Stimulated activated naive CD8-positive, alpha-beta T cell treated with anti-CD3 and anti-CD28 coated beads, Interleukin-15, amount 100 ng/mL, for 72 hours (primary cell): Measurements from ENCODE around the gene CERS2.
A peak's percentile ranks its signal among the peaks of the same experiment; 100 is the strongest.
"Not testable (repeated sequence)": the region's sequence is repeated elsewhere in the genome, so short reads cannot be mapped to it uniquely, and the experiment has no call there.

Experiments used
- ATAC-seq: fragments of 150-1000 bp; cut with Tn5 transposase; 2 replicates; pipeline ENCODE4 v1.10.0; 2021; ENCODE audit warnings: mild to moderate bottlenecking, moderate library complexity
- DNase-seq, 2 donors: peaks; one replicate each; pipeline ENCODE4 v3.0.0; 2021 to 2022
- H3K27ac Mint-ChIP-seq, 2 donors: one replicate each; pipeline ENCODE4 v1.8.0; 2022; ENCODE audit warnings: mild to moderate bottlenecking in 2 of 2, mixed read lengths in 2 of 2, moderate library complexity in 2 of 2
- H3K27me3 Mint-ChIP-seq: one replicate; pipeline ENCODE4 v1.8.0; 2022; ENCODE audit warnings: mixed read lengths
- H3K4me1 Mint-ChIP-seq: one replicate; pipeline ENCODE4 v1.8.0; 2022; ENCODE audit warnings: mild to moderate bottlenecking, mixed read lengths
- H3K4me3 Mint-ChIP-seq, 2 donors: one replicate each; pipeline ENCODE4 v1.8.0; 2022; ENCODE audit warnings: mild to moderate bottlenecking in 2 of 2, mixed read lengths in 2 of 2, moderate library complexity in 1 of 2
- H3K9me3 Mint-ChIP-seq, 2 donors: one replicate each; pipeline ENCODE4 v1.8.0; 2022; ENCODE audit warnings: mixed read lengths in 2 of 2

Gene CERS2

DNA sequence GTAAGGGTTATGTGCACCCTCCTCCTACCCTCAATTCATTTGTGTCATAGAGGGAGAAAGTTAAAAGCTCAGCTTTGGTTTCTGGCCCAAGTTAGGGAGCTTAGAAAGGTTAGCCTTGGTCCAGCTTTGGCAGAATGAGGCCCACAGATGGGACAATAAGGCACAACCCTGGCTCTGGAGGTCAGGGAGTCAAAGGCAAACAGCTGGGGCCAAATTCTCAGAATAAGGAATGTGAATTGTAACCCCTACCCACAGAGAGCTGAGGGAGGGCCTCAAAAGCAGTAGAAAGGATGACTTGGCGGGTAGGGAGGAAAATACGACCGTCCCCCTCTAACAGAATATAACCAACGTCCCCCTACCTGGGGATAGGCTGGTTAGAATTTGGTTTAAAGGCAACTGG, 9.0 kb downstream of the CERS2 start:
- H3K4me3 Mint-ChIP-seq = no peak overlapping the region
- H3K9me3 Mint-ChIP-seq = no peaks in the 10 kb centered on the region
- H3K27ac Mint-ChIP-seq = peak overlapping the region in 1 of 2 donors; percentile 49
- ATAC-seq = no peak
- no peaks in the 10 kb centered on the region for H3K27me3 Mint-ChIP-seq
- H3K4me1 Mint-ChIP-seq = peaks cover 31% of the 10 kb centered on the region
- DNase-seq = no peak

DNA sequence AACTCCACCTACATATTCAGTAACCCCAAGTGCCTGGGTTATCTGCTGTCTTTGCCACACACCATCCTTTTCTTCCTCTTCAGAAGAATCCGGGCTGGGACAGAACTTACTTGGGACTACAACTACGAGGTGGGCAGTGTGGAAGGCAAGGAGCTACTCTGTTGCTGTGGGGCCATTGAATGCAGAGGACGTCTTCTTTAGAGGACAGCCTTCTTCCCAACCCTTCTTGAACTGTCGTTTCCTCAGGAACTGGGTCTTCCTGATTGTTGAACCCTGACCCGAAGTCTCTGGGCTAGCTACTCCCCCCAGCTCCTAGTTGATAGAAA, 10.5 kb downstream of the CERS2 start:
- H3K9me3 Mint-ChIP-seq = no peaks in the 10 kb centered on the region
- peaks cover 24% of the 10 kb centered on the region for H3K4me1 Mint-ChIP-seq
- H3K27me3 Mint-ChIP-seq = no peaks in the 10 kb centered on the region
- ATAC-seq = no peak
- H3K27ac Mint-ChIP-seq = peak overlapping the region in 1 of 2 donors; percentile 77
- no peak for DNase-seq
- no peak overlapping the region for H3K4me3 Mint-ChIP-seq

DNA sequence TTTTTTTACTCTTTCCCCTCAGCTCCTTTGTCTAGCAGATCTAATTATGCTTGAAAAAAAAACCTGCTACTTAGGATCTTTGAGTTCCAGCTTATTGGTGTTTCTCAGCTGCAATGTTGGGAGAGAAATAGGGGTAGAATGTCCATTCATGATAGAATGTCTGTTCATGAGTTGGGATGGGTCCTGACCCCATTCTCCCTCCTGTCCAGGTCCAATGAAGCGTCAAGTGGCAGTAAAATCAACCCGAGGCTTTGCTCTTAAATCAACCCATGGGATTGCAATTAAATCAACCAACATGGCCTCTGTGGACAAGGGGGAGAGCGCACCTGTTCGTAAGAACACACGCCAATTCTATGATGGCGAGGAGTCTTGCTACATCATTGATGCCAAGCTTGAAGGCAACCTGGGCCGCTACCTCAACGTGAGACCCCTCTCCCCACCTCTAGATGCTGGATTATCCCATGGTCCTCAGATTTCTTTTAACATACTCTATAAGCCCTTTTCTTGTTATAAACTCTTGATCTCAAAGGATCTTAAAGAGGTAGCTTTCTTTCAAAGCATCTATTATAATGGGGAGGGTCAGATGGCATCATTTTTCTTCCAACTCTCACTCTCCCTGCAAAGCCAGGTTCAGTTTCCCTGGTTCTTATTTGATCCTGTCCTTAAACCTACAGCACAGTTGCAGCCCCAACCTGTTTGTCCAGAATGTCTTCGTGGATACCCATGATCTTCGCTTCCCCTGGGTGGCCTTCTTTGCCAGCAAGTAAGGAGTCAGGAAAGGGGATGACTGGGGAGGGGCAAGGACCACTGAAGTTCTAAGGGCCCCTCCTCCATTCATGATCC, 11.1 kb downstream of the CERS2 start:
- peak overlapping the region in 1 of 2 donors; percentile 77 for H3K27ac Mint-ChIP-seq
- no peak for DNase-seq
- no peak overlapping the region for H3K4me3 Mint-ChIP-seq
- H3K27me3 Mint-ChIP-seq = no peaks in the 10 kb centered on the region
- H3K4me1 Mint-ChIP-seq = peaks cover 18% of the 10 kb centered on the region
- ATAC-seq = no peak
- no peaks in the 10 kb centered on the region for H3K9me3 Mint-ChIP-seq

DNA sequence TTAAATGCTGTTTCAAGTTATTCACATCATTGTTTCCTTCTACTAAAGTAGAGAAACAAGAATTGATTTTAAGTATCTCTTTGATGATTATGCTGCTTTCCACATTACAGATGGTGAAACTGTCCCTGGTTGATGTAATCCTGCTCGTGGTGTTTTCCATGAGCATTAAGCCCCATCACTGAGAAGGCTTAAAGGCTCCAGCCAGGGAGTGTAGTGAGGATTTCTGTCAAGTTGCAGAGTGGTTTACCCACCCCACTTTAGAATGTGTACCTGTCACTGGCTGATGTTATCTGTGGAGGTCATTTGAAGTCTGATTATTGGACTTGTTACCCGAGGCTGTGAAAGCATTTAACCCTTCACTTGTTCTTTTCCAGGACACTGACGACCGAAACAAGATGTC, 12.9 kb downstream of the CERS2 start:
- peaks cover 7% of the 10 kb centered on the region for H3K4me1 Mint-ChIP-seq

DNA sequence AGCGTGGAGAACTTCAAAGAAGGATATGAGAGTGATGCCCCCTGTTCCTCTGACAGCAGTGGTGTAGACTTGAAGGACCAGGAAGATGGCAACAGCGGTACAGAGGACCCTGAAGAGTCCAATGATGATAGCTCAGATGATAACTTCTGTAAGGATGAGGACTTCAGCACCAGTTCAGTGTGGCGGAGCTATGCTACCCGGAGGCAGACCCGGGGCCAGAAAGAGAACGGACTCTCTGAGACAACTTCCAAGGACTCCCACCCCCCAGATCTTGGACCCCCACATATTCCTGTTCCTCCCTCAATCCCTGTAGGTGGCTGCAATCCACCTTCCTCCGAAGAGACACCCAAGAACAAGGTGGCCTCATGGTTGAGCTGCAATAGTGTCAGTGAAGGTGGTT, 14.0 kb downstream of the CERS2 start:
- H3K27me3 Mint-ChIP-seq = no peaks in the 10 kb centered on the region
- H3K4me3 Mint-ChIP-seq = no peak overlapping the region
- DNase-seq (no peak), ATAC-seq (no peak)
- H3K27ac Mint-ChIP-seq = peak overlapping the region in 1 of 2 donors; percentile 74
- peaks cover 7% of the 10 kb centered on the region for H3K4me1 Mint-ChIP-seq
- H3K9me3 Mint-ChIP-seq = no peaks in the 10 kb centered on the region

More for the DNA sequence above, 12.9 kb downstream of the CERS2 start:
- no peaks in the 10 kb centered on the region for H3K27me3 Mint-ChIP-seq
- no peak overlapping the region for H3K4me3 Mint-ChIP-seq
- peak overlapping the region in 1 of 2 donors; percentile 33 for H3K27ac Mint-ChIP-seq
- H3K9me3 Mint-ChIP-seq = no peaks in the 10 kb centered on the region
- no peak for DNase-seq
- ATAC-seq = no peak

DNA sequence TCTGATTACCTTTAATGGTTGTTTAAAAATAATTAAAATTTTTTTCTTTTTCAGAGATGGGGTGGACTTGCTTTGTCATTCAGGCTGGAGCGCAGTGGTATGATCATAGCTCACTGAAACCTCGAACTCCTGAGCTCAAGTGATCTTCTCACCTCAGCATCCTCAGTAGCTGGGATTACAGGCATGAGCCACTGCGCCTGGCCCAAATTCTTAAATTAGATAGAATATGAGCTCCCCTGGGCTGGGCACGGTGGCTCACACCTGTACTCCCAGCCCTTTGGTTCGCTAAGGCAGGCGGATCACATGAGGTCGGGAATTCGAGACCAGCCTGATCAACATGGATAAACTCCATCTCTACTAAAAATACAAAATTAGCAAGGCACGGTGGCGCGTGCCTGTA, 17.0 kb downstream of the CERS2 start:
- Mint-ChIP-seq H3K4me3 (no peak overlapping the region), H3K27ac (no peak overlapping the region), H3K4me1 (peaks cover 7% of the 10 kb centered on the region), H3K9me3 (no peaks in the 10 kb centered on the region), H3K27me3 (no peaks in the 10 kb centered on the region)
- DNase-seq (no peak), ATAC-seq (no peak)

DNA sequence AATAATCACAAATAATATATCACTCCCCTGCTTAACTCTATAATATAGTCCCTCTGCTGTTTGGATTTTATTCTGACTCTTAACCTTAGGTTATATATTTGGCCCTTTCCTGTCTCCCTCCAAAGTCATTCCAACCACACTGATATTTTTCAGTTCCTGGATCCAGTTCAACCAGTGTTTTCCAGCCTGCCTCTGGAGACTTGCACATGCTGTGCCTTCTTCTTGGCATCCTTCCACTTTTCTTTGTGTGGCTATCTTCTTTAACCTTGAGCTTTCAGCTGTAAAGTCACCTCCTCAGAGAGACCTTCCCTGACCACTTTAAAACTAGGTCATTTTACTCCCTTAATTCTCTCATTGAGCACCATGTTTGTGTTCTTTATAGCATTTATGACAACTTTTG, 19.4 kb downstream of the CERS2 start:
- Mint-ChIP-seq H3K4me3 (no peak overlapping the region), H3K27ac (peak overlapping the region in 1 of 2 donors; percentile 75), H3K9me3 (no peaks in the 10 kb centered on the region), H3K27me3 (no peaks in the 10 kb centered on the region), H3K4me1 (no peaks in the 10 kb centered on the region)
- no peak for ATAC-seq
- no peak for DNase-seq

DNA sequence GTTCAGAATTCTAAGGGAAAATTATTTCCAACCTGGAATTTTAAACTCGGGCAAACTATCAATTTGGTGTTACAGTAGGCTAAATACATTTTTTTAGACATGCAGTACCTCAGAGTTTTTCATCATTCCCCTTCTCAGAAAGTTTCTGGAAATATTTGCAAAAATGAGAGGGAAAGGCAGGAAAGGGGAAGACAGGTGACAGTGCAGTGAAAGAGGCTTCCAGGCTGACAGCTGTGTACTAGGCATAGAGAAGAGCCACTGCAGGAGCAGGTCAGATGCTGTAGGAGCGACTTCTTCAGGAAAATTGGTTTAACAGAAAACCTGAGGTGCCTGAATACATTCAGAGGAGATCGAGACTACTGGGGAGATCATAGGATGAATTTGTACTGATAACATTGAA, 19.9 kb downstream of the CERS2 start:
- H3K4me1 Mint-ChIP-seq = no peaks in the 10 kb centered on the region
- no peaks in the 10 kb centered on the region for H3K27me3 Mint-ChIP-seq
- no peak overlapping the region for H3K4me3 Mint-ChIP-seq
- H3K27ac Mint-ChIP-seq = no peak overlapping the region
- ATAC-seq (no peak), DNase-seq (no peak)
- no peaks in the 10 kb centered on the region for H3K9me3 Mint-ChIP-seq

DNA sequence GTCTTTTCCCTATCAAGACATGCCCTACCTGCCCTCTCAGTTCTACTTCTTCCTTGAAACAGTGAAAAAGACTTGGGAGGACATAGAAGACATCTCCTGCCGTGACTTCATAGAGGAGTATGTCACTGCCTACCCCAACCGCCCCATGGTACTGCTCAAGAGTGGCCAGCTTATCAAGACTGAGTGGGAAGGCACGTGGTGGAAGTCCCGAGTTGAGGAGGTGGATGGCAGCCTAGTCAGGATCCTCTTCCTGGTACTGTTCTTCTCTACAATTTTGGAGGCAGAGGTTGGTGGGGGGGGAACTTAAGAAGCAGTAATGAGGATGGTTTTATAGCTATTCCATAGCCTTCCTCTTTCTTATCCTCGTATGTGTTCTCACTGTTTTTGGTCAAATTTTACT, 29.8 kb downstream of the CERS2 start:
- DNase-seq = no peak
- H3K27me3 Mint-ChIP-seq = no peaks in the 10 kb centered on the region
- peak overlapping the region; percentile 3 to 24 for H3K27ac Mint-ChIP-seq
- H3K9me3 Mint-ChIP-seq = no peaks in the 10 kb centered on the region
- H3K4me1 Mint-ChIP-seq = peaks cover 6% of the 10 kb centered on the region
- ATAC-seq = no peak
- no peak overlapping the region for H3K4me3 Mint-ChIP-seq

DNA sequence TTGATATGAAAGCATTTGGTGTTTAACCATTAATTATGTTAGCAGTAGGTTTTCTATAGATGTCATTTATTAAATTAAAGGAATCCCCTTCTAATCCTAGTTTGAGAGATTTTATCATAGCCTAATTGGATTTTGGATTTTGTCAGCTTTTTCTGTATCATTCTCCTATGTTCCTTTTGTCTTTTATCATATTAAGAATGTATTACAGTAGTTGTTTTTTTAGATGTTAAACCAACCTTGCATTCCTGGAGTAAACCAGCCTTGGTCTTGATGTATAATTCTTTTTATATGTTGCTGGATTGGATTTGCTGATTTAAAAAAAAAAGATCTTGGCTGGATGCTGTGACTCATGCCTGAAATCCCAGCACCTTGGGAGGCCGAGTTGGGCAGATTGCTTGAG, 42.9 kb downstream of the CERS2 start:
- no peaks in the 10 kb centered on the region for H3K9me3 Mint-ChIP-seq
- DNase-seq (no peak), ATAC-seq (no peak)
- H3K4me1 Mint-ChIP-seq = peaks cover 28% of the 10 kb centered on the region
- no peaks in the 10 kb centered on the region for H3K27me3 Mint-ChIP-seq
- no peak overlapping the region for H3K4me3 Mint-ChIP-seq
- H3K27ac Mint-ChIP-seq = no peak overlapping the region

DNA sequence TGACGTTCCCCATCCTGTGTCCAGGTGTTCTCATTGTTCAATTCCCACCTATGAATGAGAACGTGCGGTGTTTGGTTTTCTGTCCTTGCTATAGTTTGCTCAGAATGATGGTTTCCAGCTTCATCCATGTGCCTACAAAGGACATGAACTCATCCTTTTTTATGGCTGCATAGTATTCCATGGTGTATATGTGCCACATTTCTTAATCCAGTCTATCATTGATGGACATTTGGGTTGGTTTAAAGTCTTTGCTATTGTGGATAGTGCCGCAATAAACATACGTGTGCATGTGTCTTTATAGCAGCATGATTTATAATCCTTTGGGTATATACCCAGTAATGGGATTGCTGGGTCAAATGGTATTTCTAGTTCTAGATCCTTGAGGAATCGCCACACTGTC, 45.9 kb downstream of the CERS2 start:
- H3K27ac Mint-ChIP-seq, H3K9me3 Mint-ChIP-seq, H3K27me3 Mint-ChIP-seq, ATAC-seq, H3K4me3 Mint-ChIP-seq, DNase-seq: not testable (repeated sequence)
- peaks cover 26% of the 10 kb centered on the region for H3K4me1 Mint-ChIP-seq

DNA sequence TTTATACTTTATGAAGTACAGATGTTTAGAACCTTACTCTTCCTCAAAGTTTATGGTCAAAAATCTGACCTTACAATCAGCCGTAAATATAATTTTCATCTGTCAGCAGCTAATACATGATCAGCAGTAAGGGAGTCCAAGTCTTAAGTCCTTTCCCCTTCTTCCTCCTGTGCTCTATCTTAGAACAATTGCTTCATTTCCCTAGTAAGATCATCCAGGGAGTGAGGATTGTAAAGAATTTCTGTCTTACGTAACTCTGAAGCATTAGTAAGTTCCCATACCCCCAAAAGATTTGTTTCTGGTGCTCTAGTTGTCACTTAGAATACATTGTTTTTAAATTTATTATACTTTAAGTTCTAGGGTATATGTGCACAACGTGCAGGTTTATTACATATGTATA, 46.3 kb downstream of the CERS2 start:
- H3K4me1 Mint-ChIP-seq = peaks cover 26% of the 10 kb centered on the region
- no peak overlapping the region for H3K27ac Mint-ChIP-seq
- no peak for ATAC-seq
- H3K4me3 Mint-ChIP-seq = peak overlapping the region in 1 of 2 donors; percentile 25
- no peaks in the 10 kb centered on the region for H3K27me3 Mint-ChIP-seq
- H3K9me3 Mint-ChIP-seq = no peaks in the 10 kb centered on the region
- no peak for DNase-seq

DNA sequence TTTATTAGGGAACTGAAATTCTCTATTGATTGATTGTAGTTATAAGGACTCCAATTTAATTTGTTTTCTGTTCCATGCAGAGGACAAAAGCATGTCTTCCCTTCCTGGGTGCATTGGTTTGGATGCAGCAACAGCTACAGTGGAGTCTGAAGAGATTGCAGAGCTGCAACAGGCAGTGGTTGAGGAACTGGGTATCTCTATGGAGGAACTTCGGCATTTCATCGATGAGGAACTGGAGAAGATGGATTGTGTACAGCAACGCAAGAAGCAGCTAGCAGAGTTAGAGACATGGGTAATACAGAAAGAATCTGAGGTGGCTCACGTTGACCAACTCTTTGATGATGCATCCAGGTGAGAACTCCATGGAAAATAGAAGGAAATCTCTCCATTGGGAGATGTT, 47.0 kb downstream of the CERS2 start:
- ATAC-seq (no peak), DNase-seq (no peak)
- H3K4me3 Mint-ChIP-seq = peak overlapping the region; percentile 91 to 96
- H3K27me3 Mint-ChIP-seq = no peaks in the 10 kb centered on the region
- peaks cover 30% of the 10 kb centered on the region for H3K4me1 Mint-ChIP-seq
- no peaks in the 10 kb centered on the region for H3K9me3 Mint-ChIP-seq
- H3K27ac Mint-ChIP-seq = no peak overlapping the region

DNA sequence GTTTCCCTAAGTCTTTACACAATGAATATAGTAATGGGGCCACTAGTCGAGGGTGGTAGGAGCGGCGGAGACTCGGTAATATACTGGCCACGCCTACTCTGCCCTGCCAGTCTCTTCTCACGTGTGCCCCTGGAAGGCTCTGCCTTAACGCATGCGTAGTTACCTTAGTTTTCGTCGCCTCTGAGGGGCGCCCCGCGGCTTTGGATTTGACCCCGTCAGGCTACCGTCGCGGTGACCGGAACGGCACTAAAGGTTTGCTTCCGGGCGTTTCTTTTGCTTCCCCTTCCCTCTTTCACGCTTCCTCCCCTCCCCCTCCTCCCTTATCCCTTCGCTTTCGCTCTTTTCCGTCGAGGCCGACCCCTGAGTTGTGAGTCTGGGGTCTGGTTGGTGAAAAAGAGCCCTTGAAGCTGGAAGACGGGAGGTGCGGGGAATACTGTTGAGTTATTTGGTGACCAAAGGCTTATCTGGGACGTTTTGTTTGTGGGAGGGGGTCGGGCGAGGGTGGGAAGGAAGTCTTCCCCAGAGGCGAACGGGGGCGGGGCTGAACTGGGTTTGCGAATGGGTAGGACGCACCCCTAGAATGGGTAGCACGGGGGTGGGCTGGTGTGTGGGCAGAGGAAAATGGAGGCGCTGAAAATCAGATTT, 48.4 kb downstream of the CERS2 start, which contains the start of gene SETDB1:
Gene SETDB1 (plus strand): TSS at position 267 of the 645 bp plus-strand sequence. CDS start 1,352 bp downstream, outside the sequence.
- Mint-ChIP-seq H3K27ac (peak within 1 kb of the TSS; percentile 97 to 99), H3K27me3 (no peaks in the 10 kb centered on the region), H3K4me3 (peak within 1 kb of the TSS; percentile 91 to 96), H3K9me3 (no peaks in the 10 kb centered on the region), H3K4me1 (peaks cover 38% of the 10 kb centered on the region)
- peak; percentile 90 for ATAC-seq
- DNase-seq = peak; percentile 93 to 97

DNA sequence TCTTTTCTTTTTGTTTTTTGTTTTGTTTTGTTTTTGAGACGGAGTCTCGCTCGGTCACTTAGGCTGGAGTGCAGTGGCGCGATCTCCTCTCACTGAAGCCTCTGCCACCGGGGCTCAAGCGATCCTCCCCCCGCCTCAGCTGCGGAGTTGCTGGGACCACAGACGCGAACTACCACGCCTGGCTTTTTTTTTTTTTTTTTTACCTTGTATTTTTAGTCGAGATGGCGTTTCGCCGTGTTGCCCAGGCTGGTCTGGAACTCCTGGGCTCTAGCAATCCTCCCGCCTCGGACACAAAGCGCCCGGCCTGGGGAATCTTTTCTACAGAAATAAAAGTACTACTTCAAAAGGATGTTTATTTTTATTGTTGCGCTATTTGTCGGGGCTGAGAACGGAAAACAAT, 49.6 kb downstream of the CERS2 start:
- DNase-seq (no peak), ATAC-seq (no peak)
- Mint-ChIP-seq H3K27ac (no peak overlapping the region), H3K4me3 (peak overlapping the region; percentile 91 to 96), H3K27me3 (no peaks in the 10 kb centered on the region), H3K9me3 (no peaks in the 10 kb centered on the region), H3K4me1 (peaks cover 38% of the 10 kb centered on the region)

DNA sequence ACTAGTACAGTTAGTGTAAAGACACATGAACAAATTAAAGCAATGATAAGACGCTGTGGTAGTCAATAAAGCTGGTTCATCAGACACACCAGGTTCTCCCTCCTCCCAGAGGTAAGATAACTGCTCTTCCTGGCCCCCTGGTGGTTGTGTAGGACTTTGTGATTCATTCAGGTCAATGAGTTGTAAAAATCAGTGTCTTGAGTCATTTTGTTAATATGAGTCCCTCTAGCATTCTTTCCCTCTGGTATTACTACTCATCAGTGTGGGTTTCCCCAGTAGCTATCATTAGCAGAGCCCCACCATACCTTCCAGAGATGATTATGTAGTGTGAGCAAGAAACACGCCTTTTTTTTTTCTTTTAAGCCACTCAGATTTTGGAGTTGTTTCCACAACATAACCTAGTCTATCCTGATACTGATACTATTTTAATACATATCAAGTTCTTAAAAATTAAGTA, 52.1 kb downstream of the CERS2 start:
- Mint-ChIP-seq H3K27ac (peak overlapping the region in 1 of 2 donors; percentile 6), H3K9me3 (no peaks in the 10 kb centered on the region), H3K4me1 (peaks cover 29% of the 10 kb centered on the region), H3K4me3 (peak overlapping the region; percentile 15 to 31), H3K27me3 (no peaks in the 10 kb centered on the region)
- ATAC-seq = peak; percentile 94
- peak; percentile 79 to 85 for DNase-seq
